ENCODE results near the gene RALGPS2.

RALGPS2 gene

DNA sequence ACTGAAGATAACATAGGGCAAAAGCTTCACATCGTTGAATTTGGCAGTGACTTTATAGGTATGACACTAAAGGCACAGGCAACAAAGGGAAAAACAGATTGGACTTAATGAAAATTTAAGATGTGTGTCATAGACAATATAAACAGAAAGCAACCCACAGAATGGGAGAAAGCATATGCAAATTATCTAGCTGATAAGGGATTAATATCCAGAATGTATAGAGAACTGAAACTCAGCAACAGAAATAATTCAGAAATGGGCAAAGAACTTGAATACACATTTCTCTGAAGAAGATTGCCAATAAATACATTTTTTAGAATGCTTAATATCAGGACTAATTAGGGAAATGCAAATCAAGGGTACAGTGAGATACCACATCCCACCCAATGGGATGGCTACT lies 201.0 kb downstream of the RALGPS2 start:
- no peak for DNase-seq

DNA sequence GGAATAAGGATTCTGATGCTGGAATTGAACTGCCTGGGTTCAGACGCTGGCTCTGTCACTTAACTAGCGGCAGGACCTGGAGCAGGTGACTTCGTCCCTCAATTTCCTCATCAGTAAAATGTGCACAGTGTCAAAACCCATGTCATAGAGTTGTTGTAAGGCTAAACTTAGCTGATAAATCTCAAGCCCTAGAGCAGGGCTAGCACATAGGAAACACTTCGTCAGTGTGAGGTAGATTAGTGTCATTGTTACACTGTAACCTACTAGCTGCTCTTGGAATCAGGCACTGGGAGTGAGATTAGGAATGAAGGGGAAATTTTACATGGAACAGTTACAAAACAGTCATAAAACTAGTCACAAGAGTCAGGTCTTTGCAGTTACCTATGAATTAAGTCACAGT lies 202.0 kb downstream of the RALGPS2 start:
- DNase-seq: no peak

DNA sequence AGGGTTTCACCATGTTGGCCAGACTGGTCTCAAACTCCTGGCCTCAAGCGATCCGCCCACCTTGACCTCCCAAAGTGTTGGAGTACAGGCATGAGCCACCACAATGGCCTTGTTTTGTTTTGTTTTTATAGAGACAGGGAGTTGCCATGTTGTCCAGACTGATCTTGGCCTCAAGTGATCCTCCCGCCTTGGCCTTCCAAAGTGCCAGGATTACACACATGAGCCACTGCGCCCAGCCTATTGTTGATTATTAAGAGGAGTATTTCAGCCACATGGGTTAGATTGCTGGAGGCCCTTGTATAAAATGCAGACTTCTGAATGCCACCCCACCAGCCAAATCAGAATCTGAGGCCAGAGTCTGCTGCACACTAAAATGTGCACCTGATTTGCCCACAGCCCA lies 203.0 kb downstream of the RALGPS2 start:
- DNase-seq: no peak

GRCh38 chr1:178928976-178929375 lies 203.9 kb downstream of the RALGPS2 start:
- no peak for DNase-seq

- no peak for DNase-seq
Measured at GRCh38 chr1:178931858-178932551, 207.0 kb downstream of the RALGPS2 start.

DNA sequence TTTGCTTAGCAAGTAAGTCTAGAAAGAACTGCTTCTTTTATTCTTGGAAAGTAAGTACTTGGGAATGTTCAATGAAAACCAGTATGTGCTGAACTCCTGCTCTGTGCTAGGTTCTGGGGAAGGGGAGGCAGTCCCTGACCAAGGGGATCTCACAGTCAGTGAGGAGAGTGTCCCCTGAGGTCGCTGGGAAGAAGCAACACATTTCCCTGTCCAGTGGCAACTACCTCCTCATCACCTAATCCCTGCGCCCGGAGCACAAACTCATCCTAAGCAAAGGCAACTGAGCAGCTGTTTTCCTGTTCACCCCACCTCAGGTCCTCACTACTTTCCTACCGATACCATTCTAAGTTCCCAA lies 207.5 kb downstream of the RALGPS2 start:
- DNase-seq: no peak

- DNase-seq: no peak
Measured at GRCh38 chr1:178933105-178933561, 208.1 kb downstream of the RALGPS2 start.

- no peak for DNase-seq
Measured at GRCh38 chr1:178933709-178934490, 208.9 kb downstream of the RALGPS2 start.

DNA sequence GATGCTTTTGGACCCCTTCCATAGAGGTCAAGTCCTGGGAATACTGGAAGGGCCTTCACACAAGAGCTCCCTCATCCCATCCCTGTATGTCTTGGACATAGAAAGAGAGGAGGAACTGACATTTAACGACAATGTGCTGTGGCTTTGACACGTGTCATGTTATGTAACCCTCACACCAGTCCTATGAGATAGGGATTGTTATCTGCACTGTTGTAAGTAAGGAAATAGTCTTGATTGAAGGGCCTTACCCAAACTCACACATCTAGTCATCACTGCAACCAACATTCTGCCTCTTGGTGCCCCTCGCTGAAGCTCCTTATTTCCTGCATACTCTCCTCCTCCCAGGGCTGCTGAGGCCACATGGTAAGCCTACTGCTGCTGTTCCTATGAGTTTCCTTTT lies 209.5 kb downstream of the RALGPS2 start:
- no peak for DNase-seq

DNA sequence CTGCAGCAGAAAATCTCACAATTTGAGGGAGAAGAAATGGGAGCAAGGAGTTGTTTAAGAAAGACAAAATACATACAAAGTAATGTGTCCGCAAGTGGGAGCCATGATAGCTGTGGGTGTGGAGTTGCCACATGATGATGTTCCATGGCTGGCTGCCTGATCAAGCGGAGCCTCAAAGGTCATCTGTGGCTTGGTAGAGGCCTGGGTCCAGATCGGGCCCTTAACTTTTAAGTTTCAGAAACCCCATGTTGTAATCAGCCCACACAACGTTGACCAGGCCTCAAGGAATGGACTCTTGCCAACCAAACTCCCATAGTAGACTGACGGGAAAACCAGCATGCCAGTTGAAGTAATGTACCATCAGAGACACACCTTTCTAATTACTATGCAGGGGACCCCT lies 210.6 kb downstream of the RALGPS2 start:
- DNase-seq: no peak

- DNase-seq: no peak
Measured at GRCh38 chr1:178937695-178938094, 212.7 kb downstream of the RALGPS2 start.

DNA sequence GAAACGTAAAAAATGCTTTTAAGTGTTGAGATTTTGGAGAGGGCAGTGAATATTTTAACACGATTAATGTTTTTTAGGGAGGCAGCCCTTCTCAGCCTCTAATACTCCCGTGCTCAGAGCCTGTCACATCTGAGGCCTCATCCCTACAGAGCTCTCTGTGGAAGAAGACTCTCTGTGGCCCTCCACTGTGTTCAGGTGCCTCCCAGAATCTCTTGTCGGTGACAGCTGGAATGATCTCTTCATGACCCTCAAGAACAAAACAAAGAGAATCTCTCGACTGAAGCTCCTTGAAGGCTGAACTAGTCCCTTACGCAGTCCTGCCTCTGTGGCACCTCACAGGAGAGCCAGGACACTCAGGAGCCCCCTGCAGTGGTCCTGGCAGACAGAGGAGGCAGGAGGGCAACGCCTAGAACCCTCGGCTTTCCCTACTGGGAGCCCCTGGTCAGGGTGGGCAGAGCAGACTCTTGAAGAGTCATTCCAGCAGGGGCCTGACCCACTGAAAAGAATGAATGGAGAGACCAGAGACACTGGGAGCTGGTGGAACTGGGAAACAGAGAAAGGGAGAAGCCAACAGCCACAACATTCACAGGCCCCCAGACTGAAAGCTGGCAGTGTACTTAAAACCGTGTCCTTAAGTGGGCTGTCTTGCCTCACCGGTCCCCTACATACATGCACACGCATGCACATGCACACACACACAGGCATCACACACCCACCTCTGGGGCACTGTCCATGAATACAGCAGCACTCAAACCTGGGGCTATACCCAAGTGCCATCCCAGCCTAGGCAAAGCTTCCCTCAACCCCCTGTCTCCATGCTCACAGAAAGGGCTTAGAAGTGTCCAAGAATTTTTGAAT lies 213.3 kb downstream of the RALGPS2 start:
- DNase-seq: no peak

- no peak for DNase-seq
Measured at GRCh38 chr1:178938959-178939317, 213.9 kb downstream of the RALGPS2 start.

- no peak for DNase-seq
Measured at GRCh38 chr1:178939338-178940067, 214.5 kb downstream of the RALGPS2 start.

- no peak for DNase-seq
Measured at GRCh38 chr1:178940068-178940765, 215.2 kb downstream of the RALGPS2 start.

DNA sequence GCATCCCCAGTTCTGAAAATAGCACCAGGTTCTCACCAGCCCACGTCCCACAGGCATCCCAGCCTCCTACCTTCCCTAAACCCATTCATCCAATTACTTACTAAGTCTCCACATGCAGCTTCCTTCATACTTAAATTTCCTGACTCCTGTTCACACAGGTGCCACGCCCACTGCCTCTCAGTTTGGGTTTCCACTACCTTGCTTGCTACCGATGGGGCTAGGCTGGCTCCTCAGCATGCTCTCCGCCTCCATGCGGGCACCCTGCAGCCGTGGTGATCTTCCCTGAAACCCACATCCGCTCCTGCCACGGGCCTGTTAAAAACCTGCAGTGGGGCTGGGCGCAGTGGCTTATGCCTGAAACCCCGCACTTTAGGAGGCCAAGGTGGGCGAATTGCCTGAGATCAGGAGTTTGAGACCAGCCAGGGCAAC lies 216.2 kb downstream of the RALGPS2 start:
- DNase-seq: no peak

GRCh38 chr1:178941849-178942248 lies 216.8 kb downstream of the RALGPS2 start:
- DNase-seq: no peak

- no peak for DNase-seq
Measured at GRCh38 chr1:178942285-178943198, 217.5 kb downstream of the RALGPS2 start.

- DNase-seq: no peak
Measured at GRCh38 chr1:178944729-178945128, 219.7 kb downstream of the RALGPS2 start.

DNA sequence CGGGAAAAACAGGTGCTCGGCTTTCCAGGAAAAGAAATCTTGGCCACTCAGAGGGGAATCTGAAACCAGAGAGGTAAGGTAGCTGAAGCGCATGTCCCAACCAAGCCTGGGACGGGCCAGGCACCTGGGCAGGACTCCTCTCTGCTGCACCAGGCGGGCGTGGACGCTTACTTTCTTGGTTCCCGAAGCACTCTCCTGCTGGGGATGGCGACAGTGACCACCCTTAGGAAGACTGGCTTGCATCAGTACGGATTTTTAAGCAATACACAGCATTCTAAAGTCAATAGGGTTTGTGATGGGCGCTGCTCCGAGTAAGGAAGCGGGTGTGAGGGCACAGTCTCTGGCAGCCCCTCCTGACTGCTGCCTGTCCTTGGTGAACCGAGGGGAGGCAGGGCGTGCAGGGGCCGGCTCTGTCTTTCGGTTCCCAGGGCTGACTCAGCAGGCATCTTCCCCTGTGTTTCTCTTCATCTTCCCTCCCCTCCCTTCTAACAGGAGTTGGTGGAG lies 220.8 kb downstream of the RALGPS2 start:
- no peak for DNase-seq

- no peak for DNase-seq
Measured at GRCh38 chr1:178946416-178946815, 221.4 kb downstream of the RALGPS2 start.

All from CD4-positive, alpha-beta T cell treated with Interleukin-17A for 4 hours (primary cell).